Liver (tissue), 9 donors: ENCODE measurements around the gene CHRM2. TPM values are rescaled to one million over a fixed set of nuclear protein-coding genes. Genes with fewer than 3 reads are reported as not detected.

Experiments used
- DNase-seq: peaks from one replicate; pipeline ENCODE4 v3.0.0-alpha.2; 2017; ENCODE audit warnings: low spot score
- H3K27ac ChIP-seq, 2 donors: one replicate each; pipeline ENCODE4 v1.7.0; 2013; ENCODE audit warnings: inconsistent platforms in 2 of 2, low read length in 2 of 2, control low read depth in 1 of 2, low read depth in 1 of 2, mild to moderate bottlenecking in 1 of 2
- H3K27me3 ChIP-seq, 4 donors: one replicate each; pipeline versions ENCODE4 v1.6.1 to v1.7.0; 2013; ENCODE audit warnings: low read length in 3 of 4, inconsistent platforms in 1 of 4, mild to moderate bottlenecking in 1 of 4, moderate library complexity in 1 of 4; ENCODE audit not compliant: control insufficient read depth in 4 of 4, insufficient read depth in 4 of 4
- H3K36me3 ChIP-seq, 4 donors: one replicate each; pipeline versions ENCODE4 v1.6.1 to v1.7.0; 2013; ENCODE audit warnings: low read length in 3 of 4, mild to moderate bottlenecking in 3 of 4, low read depth in 1 of 4, moderate library complexity in 1 of 4; ENCODE audit not compliant: control insufficient read depth in 4 of 4, insufficient read depth in 3 of 4
- H3K4me1 ChIP-seq, 4 donors: one replicate each; pipeline versions ENCODE4 v1.6.1 to v1.7.0; 2013; ENCODE audit warnings: low read length in 3 of 4, mild to moderate bottlenecking in 3 of 4, moderate library complexity in 1 of 4; ENCODE audit not compliant: control insufficient read depth in 4 of 4, insufficient read depth in 4 of 4
- H3K4me3 ChIP-seq, 3 donors: one replicate each; pipeline versions ENCODE4 v1.6.1 to v1.7.0; 2013; ENCODE audit warnings: low read length in 3 of 3, control low read depth in 1 of 3, low read depth in 1 of 3, mild to moderate bottlenecking in 1 of 3
- H3K9ac ChIP-seq, 2 donors: one replicate each; pipeline ENCODE4 v1.7.0; 2013; ENCODE audit warnings: low read length in 2 of 2, mild to moderate bottlenecking in 2 of 2, moderate library complexity in 2 of 2, control low read depth in 1 of 2, low read depth in 1 of 2
- H3K9me3 ChIP-seq, 4 donors: one replicate each; pipeline versions ENCODE4 v1.6.1 to v1.7.0; 2013; ENCODE audit warnings: low read length in 3 of 4; ENCODE audit not compliant: control insufficient read depth in 4 of 4
- EGR1 ChIP-seq, 2 donors: IDR thresholded peaks; 2 replicates each; pipeline ENCODE4 v1.6.1; 2016 to 2018; ENCODE audit warnings: antibody characterized with exemption in 2 of 2, low read depth in 2 of 2
- FOXA1 ChIP-seq: IDR thresholded peaks from 2 replicates; pipeline ENCODE4 v1.6.1; 2016; ENCODE audit warnings: antibody characterized with exemption
- FOXA2 ChIP-seq: IDR thresholded peaks from 2 replicates; pipeline ENCODE4 v1.6.1; 2016; ENCODE audit warnings: antibody characterized with exemption
- GABPA ChIP-seq, 2 donors: IDR thresholded peaks in 1 of 2; conservative IDR thresholded peaks in 1 of 2; 2 replicates each; pipeline ENCODE4 v1.6.1; 2016; ENCODE audit warnings: antibody characterized with exemption in 2 of 2, mild to moderate bottlenecking in 1 of 2, moderate library complexity in 1 of 2
- HNF4A ChIP-seq, 2 donors: conservative IDR thresholded peaks; 2 replicates each; pipeline ENCODE4 v1.6.1; 2016; ENCODE audit warnings: antibody characterized with exemption in 2 of 2, mild to moderate bottlenecking in 2 of 2
- HNF4G ChIP-seq: IDR thresholded peaks from 2 replicates; pipeline ENCODE4 v1.6.1; 2016; ENCODE audit warnings: antibody characterized with exemption
- JUND ChIP-seq, 2 donors: IDR thresholded peaks; 2 replicates each; pipeline ENCODE4 v1.6.1; 2016; ENCODE audit warnings: antibody characterized with exemption in 2 of 2
- NR2F2 ChIP-seq: IDR thresholded peaks from 2 replicates; pipeline ENCODE4 v1.6.1; 2016; ENCODE audit warnings: antibody characterized with exemption
- RAD21 ChIP-seq, 2 donors: IDR thresholded peaks; 2 replicates each; pipeline ENCODE4 v1.6.1; 2016; ENCODE audit warnings: antibody characterized with exemption in 2 of 2, mild to moderate bottlenecking in 2 of 2
- REST ChIP-seq: IDR thresholded peaks from 2 replicates; pipeline ENCODE4 v1.6.1; 2016; ENCODE audit warnings: antibody characterized with exemption, mild to moderate bottlenecking
- RXRA ChIP-seq, 2 donors: IDR thresholded peaks; 2 replicates each; pipeline ENCODE4 v1.6.1; 2017 to 2018; ENCODE audit warnings: antibody characterized with exemption in 2 of 2, mild to moderate bottlenecking in 1 of 2
- SP1 ChIP-seq: IDR thresholded peaks from 2 replicates; pipeline ENCODE4 v1.6.1; 2018; ENCODE audit warnings: antibody characterized with exemption, mild to moderate bottlenecking
- TAF1 ChIP-seq: conservative IDR thresholded peaks from 2 replicates; pipeline ENCODE4 v1.6.1; 2016; ENCODE audit warnings: antibody characterized with exemption, mild to moderate bottlenecking
- YY1 ChIP-seq: IDR thresholded peaks from 2 replicates; pipeline ENCODE4 v1.6.1; 2016; ENCODE audit warnings: antibody characterized with exemption, mild to moderate bottlenecking
- ZBTB33 ChIP-seq: IDR thresholded peaks from 2 replicates; pipeline ENCODE4 v1.6.1; 2016; ENCODE audit warnings: antibody characterized with exemption
- WGBS: extraction: QIAGEN DNeasy Blood & Tissue Kit; methylation state at CpG from one replicate; pipeline ENCODE4 v1.1.7; 2013; 5-methylcytosine and 5-hydroxymethylcytosine counted together
- polyA plus RNA-seq, 2 donors: library from polyadenylated mRNA; stranded (reverse) in 1 of 2; unstranded in 1 of 2; fragments of 200-250 nt in 1 of 2; fragments of >200 nt in 1 of 2; fragmentation: Nextera tagmentation in 1 of 2; extraction: Ambion mirVana in 1 of 2; gene quantifications; one replicate each; pipeline versions ENCODE4 v1.2.1 to v1.2.3, GENCODE V29; 2013 to 2015
- total RNA-seq, 2 donors: library from RNA; depleted of rRNA; stranded (reverse); fragments of >200 nt; gene quantifications; one replicate each; pipeline ENCODE4 v1.2.3, GENCODE V29; 2014
- TF ChIP-seq, protein P1 (sequence below): IDR thresholded peaks from 2 replicates; pipeline ENCODE4 v1.6.1; 2016; ENCODE audit warnings: antibody characterized with exemption
- TF ChIP-seq, protein P2 (sequence below): fragments of 150-350 bp; IDR thresholded peaks from 2 replicates; pipeline ENCODE4 v1.5.1; 2017; ENCODE audit warnings: improper control_type of control experiment, low read depth, low read length; ENCODE audit not compliant: missing input control
- TF ChIP-seq, protein P3 (sequence below): IDR thresholded peaks from 2 replicates; pipeline ENCODE4 v1.6.1; 2016; ENCODE audit warnings: antibody characterized with exemption
- donor health status: healthy.
- donor health status: healthy.
- donor health status: healthy.
- donor health status: healthy.
- donor health status: healthy.

CHRM2 gene
- total and polyA plus RNA-seq, 4 donors: 0.08 to 1.2 (median 0.30) TPM

DNA sequence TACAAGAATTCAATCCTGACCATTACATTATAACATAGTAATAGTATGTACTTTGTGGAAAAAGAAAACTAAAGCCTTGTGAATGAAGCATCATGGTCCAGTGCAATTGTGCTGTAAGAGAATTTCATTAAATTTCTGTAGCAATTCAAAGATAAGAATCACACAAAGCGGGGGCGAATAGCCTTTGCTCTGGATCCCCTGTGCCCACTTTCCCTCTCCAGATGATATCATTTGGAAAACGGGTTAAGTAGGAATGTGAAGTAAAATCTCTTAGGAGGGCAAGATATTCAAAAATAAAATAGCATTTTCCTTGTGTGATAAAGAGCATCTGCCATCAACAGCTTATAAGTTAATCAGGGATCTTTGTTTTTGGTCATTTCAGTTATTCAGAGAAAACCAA, 177.1 kb downstream of the CHRM2 start:
- H3K27me3 ChIP-seq: no peaks in the 10 kb centered on the region
- no peaks in the 10 kb centered on the region for H3K36me3 ChIP-seq
- H3K9ac ChIP-seq: no peak overlapping the region
- WGBS: 74% methylated on average over 3 of the region's 3 CpGs
- DNase-seq: no peak
- H3K4me3 ChIP-seq: no peak overlapping the region
- no peak overlapping the region for H3K27ac ChIP-seq
- no peak for TF ChIP-seq FOXA1
- TF ChIP-seq TAF1: no peak
- TF ChIP-seq FOXA2: no peak
- TF ChIP-seq YY1: no peak
- TF ChIP-seq, protein P1, sequence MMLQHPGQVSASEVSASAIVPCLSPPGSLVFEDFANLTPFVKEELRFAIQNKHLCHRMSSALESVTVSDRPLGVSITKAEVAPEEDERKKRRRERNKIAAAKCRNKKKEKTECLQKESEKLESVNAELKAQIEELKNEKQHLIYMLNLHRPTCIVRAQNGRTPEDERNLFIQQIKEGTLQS: no peak
- no peak for TF ChIP-seq HNF4A (conservative IDR thresholded peaks at IDR 0.05)
- no peak for TF ChIP-seq JUND (IDR thresholded peaks at IDR 0.05)
- TF ChIP-seq RXRA (IDR thresholded peaks at IDR 0.05): no peak
- TF ChIP-seq ZBTB33: no peak
- TF ChIP-seq, protein P2, sequence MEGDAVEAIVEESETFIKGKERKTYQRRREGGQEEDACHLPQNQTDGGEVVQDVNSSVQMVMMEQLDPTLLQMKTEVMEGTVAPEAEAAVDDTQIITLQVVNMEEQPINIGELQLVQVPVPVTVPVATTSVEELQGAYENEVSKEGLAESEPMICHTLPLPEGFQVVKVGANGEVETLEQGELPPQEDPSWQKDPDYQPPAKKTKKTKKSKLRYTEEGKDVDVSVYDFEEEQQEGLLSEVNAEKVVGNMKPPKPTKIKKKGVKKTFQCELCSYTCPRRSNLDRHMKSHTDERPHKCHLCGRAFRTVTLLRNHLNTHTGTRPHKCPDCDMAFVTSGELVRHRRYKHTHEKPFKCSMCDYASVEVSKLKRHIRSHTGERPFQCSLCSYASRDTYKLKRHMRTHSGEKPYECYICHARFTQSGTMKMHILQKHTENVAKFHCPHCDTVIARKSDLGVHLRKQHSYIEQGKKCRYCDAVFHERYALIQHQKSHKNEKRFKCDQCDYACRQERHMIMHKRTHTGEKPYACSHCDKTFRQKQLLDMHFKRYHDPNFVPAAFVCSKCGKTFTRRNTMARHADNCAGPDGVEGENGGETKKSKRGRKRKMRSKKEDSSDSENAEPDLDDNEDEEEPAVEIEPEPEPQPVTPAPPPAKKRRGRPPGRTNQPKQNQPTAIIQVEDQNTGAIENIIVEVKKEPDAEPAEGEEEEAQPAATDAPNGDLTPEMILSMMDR: no peak
- TF ChIP-seq, protein P3, sequence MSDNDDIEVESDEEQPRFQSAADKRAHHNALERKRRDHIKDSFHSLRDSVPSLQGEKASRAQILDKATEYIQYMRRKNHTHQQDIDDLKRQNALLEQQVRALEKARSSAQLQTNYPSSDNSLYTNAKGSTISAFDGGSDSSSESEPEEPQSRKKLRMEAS: no peak
- TF ChIP-seq REST: no peak
- TF ChIP-seq RAD21 (IDR thresholded peaks at IDR 0.05): no peak
- TF ChIP-seq NR2F2: no peak
- no peak for TF ChIP-seq HNF4G
- TF ChIP-seq EGR1 (IDR thresholded peaks at IDR 0.05; ENCODE audit: low read depth in 2 of 2): no peak
- no peak for TF ChIP-seq GABPA (IDR thresholded peaks at IDR 0.05 in 1 of 2, conservative IDR thresholded peaks at IDR 0.05 in 1 of 2)
- no peak for TF ChIP-seq SP1
- no peaks in the 10 kb centered on the region for H3K9me3 ChIP-seq
- H3K4me1 ChIP-seq: no peaks in the 10 kb centered on the region
